ENCODE results near the gene SLC9A4.

DNA sequence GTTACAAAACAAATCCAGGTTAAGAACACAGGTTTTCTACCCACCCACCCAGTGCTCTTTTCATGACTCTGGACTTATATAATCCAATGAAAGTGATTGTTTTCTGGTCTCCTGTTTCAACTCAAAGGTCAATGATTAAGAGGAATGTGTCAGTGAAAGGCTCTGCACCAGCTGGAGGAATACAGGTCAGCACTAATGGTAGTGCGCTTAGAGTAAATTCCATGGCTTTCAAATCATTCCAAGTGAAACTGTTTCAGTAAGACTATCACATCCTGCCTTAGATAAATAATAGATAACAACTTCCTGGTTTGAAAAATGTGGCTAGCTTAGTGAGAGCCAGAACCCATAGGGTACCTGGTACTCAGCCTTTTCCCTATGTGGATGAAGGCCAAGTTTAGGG is 47.8 kb downstream of the SLC9A4 start:
- TF ChIP-seq CTCF (IDR thresholded peaks at IDR 0.05; ENCODE audit: low read depth, low read length, poor library complexity, severe bottlenecking) (no peak), EZH2phosphoT487 (IDR thresholded peaks at IDR 0.05; ENCODE audit: borderline replicate concordance, low read length) (no peak)
